Measurements from ENCODE around the gene NRDE2.

Gene NRDE2

GRCh38 chr14:90331497-90332270 lies at the start of gene NRDE2:
NRDE2 (minus strand) TSS chr14:90331941; CDS start chr14:90331904, 37 bp downstream.
- DNase-seq (ENCODE audit: low spot score) = peak; percentile 97

GRCh38 chr14:90381011-90381786 lies 49.5 kb upstream of the NRDE2 start:
- DNase-seq (ENCODE audit: low spot score) = peak; percentile 84

GRCh38 chr14:90379106-90379505 lies 47.4 kb upstream of the NRDE2 start:
- DNase-seq (ENCODE audit: low spot score) = no peak

GRCh38 chr14:90378249-90378648 lies 46.5 kb upstream of the NRDE2 start:
- no peak for DNase-seq (ENCODE audit: low spot score)

- no peak for DNase-seq (ENCODE audit: low spot score)
These were observed 44.2 kb upstream of the NRDE2 start for GRCh38 chr14:90375934-90376333.

- no peak for DNase-seq (ENCODE audit: low spot score)
These were observed 43.1 kb upstream of the NRDE2 start for GRCh38 chr14:90374813-90375212.

GRCh38 chr14:90373887-90374286 lies 42.1 kb upstream of the NRDE2 start:
- no peak for DNase-seq (ENCODE audit: low spot score)

- peak; percentile 13 for DNase-seq (ENCODE audit: low spot score)
These were observed 37.4 kb upstream of the NRDE2 start for GRCh38 chr14:90368946-90369721.

GRCh38 chr14:90362558-90362896 lies 30.8 kb upstream of the NRDE2 start:
- DNase-seq (ENCODE audit: low spot score) = no peak

- DNase-seq (ENCODE audit: low spot score) = no peak
These were observed 30.3 kb upstream of the NRDE2 start for GRCh38 chr14:90361865-90362557.

- no peak for DNase-seq (ENCODE audit: low spot score)
These were observed 26.6 kb upstream of the NRDE2 start for GRCh38 chr14:90358359-90358758.

- DNase-seq (ENCODE audit: low spot score) = no peak
These were observed 25.2 kb upstream of the NRDE2 start for GRCh38 chr14:90356925-90357324.

GRCh38 chr14:90355540-90356518 lies 24.1 kb upstream of the NRDE2 start:
- DNase-seq (ENCODE audit: low spot score) = no peak

GRCh38 chr14:90354551-90355298 lies 23.0 kb upstream of the NRDE2 start:
- DNase-seq (ENCODE audit: low spot score) = peak; percentile 57

GRCh38 chr14:90349739-90350138 lies 18.0 kb upstream of the NRDE2 start:
- no peak for DNase-seq (ENCODE audit: low spot score)

GRCh38 chr14:90348270-90348669 lies 16.5 kb upstream of the NRDE2 start:
- no peak for DNase-seq (ENCODE audit: low spot score)

- DNase-seq (ENCODE audit: low spot score) = peak; percentile 23
These were observed 13.5 kb upstream of the NRDE2 start for GRCh38 chr14:90345239-90345557.

GRCh38 chr14:90344331-90345238 lies 12.8 kb upstream of the NRDE2 start:
- peak; percentile 24 for DNase-seq (ENCODE audit: low spot score)

- no peak for DNase-seq (ENCODE audit: low spot score)
These were observed 10.6 kb upstream of the NRDE2 start for GRCh38 chr14:90342327-90342726.

Measured in cerebellar cortex (tissue), 1 donor.